GM18508 (cell line): ENCODE measurements around the gene DICER1.

Experiments
- ATAC-seq: cut with Tn5 transposase; IDR thresholded peaks from one replicate; pipeline ENCODE4 v1.9.1; 2021; ENCODE audit warnings: moderate number of reproducible peaks; ENCODE audit not compliant: insufficient read depth, unreplicated experiment

Gene DICER1

GRCh38 chr14:95126906-95127530 lies 30.3 kb downstream of the DICER1 start:
- ATAC-seq, result no peak

GRCh38 chr14:95125915-95126314 lies 31.4 kb downstream of the DICER1 start:
- no peak for ATAC-seq

GRCh38 chr14:95125221-95125620 lies 32.1 kb downstream of the DICER1 start:
- no peak for ATAC-seq

- ATAC-seq, result no peak
Measured at GRCh38 chr14:95123891-95124579, 33.3 kb downstream of the DICER1 start.

GRCh38 chr14:95122621-95122945 lies 34.7 kb downstream of the DICER1 start:
- ATAC-seq, result no peak

GRCh38 chr14:95121911-95122620 lies 35.3 kb downstream of the DICER1 start:
- ATAC-seq, result no peak

GRCh38 chr14:95119336-95119735 lies 38.0 kb downstream of the DICER1 start:
- ATAC-seq, result no peak

GRCh38 chr14:95117937-95118721 lies 39.2 kb downstream of the DICER1 start:
- no peak for ATAC-seq

GRCh38 chr14:95113476-95113875 lies 43.9 kb downstream of the DICER1 start:
- no peak for ATAC-seq

- no peak for ATAC-seq
Measured at GRCh38 chr14:95111507-95112164, 45.7 kb downstream of the DICER1 start.

GRCh38 chr14:95110178-95110577 lies 47.2 kb downstream of the DICER1 start:
- ATAC-seq, result no peak

GRCh38 chr14:95107711-95108110 lies 49.6 kb downstream of the DICER1 start:
- no peak for ATAC-seq

- ATAC-seq, result no peak
Measured at GRCh38 chr14:95106971-95107370, 50.4 kb downstream of the DICER1 start.

GRCh38 chr14:95104911-95105310 lies 52.4 kb downstream of the DICER1 start:
- ATAC-seq, result no peak

GRCh38 chr14:95102680-95103044 lies 54.7 kb downstream of the DICER1 start:
- ATAC-seq, result no peak

- no peak for ATAC-seq
Measured at GRCh38 chr14:95101736-95102679, 55.3 kb downstream of the DICER1 start.

- no peak for ATAC-seq
Measured at GRCh38 chr14:95098984-95099599, 58.2 kb downstream of the DICER1 start.

GRCh38 chr14:95097385-95097784 lies 59.9 kb downstream of the DICER1 start:
- no peak for ATAC-seq

GRCh38 chr14:95096476-95096875 lies 60.9 kb downstream of the DICER1 start:
- ATAC-seq, result no peak
